Stromal cell of bone marrow (primary cell): ENCODE data around the gene CACNA1C.

Experiments
- DNase-seq: peaks from one replicate; pipeline ENCODE4 v3.0.0-alpha.2; 2012; ENCODE audit warnings: low read depth

Gene CACNA1C

DNA sequence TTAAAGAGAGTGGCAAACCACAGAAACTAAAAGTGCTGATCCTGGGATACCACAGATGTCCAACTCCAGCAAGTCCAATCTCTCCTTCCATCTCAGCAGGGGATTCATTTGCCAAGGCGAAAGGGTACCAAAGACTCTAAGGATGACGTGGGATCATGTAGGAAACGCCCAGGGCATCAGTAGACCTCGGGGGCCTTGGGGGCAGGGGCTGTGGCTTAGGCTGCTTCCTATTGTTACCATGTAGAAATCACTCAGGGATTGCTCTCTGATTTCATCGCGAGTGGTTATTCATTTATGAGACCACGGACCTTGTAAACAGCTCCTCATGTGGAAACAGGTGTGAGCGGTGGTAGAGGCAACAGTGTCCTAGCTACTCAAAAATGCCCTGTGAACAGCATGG is 592.7 kb downstream of the CACNA1C start:
- DNase-seq = no peak

DNA sequence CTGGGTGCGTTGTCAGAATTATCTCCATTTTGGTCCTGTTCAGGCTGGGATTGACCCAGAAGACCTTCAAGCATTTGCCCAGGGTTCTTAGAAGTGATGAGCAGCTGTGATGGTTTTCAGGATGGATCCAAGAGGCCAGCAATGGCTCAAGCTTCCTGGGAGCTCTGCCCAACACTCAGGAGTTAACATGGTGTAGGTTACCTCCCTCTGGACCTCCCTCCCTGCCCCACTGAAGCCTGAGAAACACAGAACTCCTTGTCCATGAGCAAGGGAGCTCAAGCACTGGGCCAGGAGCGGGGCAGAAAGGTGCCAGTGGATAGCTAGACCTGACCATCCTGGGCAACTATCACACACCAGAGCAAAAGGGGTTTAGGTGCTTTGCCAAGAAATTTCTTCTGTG is 593.6 kb downstream of the CACNA1C start:
- no peak for DNase-seq

DNA sequence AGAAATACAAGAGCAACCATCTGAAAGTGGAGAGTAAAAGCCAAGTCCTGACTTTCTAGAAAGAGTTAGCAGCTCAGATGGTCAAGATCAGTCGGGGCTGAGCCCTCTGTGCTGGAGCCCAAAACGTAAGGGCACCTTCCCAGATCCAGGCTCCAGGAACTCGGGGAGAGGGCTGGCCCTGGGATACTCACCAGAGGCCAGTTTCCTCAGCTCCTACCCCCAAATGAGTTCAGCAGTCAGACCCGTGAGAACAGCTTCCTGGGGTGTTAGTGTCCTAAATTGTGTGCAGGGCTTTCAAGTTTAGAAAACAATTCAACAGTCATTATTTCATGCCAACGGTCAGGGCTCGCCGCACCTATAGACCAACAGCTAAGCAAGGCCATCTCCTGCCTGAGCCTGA is 594.4 kb downstream of the CACNA1C start:
- no peak for DNase-seq

DNA sequence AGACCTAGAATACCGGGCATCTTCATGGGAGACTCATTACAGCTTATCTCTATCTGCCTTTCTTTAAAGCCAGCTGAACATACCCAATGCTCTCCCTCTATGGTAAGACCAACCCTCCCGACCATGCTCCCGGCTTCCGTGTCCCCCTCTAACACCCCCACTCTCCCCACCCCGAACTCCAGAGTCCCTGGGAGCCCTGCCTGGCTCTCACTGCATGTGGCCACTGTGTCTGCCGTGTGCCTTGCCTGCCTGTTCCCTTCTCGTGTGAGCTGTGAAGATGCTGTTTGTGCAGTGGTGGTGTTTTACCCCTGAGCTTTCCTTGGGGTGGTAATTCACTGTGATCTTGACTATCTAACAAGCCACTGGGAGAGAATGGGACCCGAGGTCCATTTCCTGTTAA is 595.6 kb downstream of the CACNA1C start:
- no peak for DNase-seq

DNA sequence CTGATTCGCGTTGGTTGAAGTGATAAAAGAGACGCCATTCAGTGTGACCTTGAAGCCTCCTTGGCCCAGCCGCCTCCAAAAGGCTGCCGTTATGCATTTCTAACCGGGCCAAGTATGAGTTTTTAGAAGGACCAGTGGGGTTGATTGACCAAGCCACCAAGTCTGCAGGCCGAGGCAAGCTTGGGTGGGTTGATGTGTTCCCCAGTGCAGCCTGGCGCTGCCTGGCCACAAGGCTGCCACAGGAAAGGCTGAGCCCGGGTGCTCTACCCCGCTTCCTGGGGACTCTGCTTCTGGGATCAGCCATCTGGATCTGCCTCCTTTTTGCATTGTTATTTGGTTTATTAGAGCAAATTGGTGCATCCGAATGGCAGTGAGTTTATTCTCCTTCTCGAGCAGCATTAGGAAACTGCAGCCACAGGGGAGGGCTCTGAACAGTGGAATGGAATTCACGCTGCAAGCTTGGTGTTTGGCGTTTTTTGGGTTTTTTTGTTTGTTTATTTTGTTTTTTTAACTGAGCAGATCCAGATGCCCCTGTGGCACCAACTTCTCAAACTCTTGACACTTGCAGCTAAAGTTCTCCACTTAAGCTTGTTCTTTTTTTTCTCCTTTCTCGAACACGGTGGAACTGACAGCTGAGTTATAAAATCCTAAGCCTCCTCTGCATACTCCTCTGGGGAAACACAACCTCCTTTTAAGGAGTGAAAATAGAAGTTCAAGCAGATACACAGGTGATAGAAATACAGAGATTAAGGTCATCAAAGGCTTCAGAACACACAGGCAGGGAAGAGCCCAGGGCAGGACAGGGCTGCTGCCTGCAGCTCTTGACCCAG is 596.6 kb downstream of the CACNA1C start:
- no peak for DNase-seq

DNA sequence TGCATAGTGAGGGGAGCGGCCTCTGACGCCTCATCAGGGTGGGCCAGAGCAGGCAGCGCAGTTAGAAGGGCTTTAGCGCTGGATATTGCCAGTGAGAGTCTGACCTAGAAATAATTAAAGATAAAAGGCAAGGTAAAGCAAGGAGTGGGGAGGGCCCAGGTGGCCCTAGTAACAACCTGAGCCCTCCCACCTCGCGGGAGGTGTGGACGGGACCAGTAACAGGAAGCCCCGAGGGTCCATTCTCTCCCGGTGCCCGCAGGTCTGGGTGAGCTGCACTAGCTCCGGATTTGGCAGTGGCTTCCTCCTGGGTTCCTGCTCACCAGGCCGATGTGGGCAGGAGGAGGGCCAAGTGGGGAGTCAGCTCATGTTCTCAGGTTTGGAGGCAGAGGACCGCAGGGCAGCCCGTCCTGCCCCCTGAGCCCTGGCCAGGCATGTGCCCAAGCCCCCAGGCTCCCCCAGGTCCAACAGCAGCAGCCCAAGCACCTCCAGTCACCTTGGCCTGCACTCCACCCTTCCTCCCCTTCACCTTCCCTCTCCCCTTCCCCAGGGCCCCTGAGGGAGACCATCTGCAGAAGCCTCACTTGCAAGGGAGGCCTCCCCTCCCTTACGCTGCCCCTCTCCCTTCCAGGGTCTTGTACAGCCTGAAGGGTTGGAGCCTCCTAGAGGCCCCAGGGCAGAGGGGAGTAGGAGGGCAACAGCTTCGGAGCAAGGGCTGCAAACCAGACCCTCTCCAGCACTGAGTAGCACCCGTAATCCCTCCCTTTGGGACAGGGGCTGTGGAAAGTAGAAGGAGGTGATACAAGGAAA is 597.7 kb downstream of the CACNA1C start:
- no peak for DNase-seq

DNA sequence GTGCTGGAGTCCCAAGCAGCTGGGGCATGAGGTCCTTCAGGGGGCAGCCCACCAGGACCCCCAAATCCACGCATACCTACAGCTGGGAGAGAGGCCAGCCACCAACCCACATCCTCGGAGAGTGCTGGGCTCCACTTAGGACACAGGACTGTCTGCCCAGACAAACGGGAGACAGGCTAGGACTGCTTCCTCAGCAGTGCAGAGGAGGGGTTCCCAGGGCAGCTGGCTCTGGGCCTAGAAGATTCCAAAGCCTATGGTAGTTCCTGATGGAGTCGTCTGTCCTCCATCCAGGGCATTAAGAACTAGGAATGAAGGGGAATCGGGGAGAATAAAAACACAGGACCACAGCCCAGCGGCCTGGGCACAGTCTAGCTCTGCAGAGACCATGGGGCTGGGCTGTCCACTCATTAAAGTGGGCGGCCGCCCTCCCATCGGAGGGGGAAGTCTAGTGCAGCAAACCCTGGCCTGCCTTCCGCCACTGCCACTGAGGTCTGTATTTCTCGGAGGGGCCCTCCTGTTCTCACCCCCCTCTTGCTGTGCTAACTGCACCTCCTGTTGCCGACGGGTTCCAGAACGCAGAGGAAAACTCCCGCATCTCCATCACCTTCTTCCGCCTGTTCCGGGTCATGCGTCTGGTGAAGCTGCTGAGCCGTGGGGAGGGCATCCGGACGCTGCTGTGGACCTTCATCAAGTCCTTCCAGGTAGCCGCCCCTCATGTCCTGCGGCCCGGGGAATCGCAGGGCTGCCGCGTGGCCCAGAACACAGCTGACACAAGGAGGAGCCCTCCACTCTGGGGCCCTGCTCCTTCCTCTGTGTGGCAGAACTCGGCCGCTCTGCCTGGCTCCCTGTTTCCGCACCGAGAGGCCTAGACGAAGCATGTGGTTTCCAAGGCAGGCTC is 598.5 kb downstream of the CACNA1C start:
- DNase-seq = no peak

DNA sequence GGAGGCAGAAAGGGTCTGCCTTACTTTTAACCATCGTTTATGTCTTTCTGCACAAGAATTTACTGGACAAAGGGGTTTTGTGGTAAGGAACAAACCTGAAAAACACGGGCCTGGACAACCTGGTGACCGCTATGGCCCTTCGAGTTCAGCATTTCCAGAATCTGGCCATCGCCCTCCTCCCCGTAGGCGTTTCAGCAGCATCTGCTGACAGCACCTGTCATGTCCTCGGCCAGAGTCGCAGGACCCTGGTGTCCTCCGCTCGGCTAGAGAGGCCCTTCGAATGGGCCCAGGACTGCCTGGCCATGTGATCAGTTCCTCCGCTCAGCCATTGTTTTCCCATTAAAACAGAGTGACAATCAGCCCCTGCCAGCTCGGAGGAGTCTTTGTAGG is 599.2 kb downstream of the CACNA1C start:
- no peak for DNase-seq

DNA sequence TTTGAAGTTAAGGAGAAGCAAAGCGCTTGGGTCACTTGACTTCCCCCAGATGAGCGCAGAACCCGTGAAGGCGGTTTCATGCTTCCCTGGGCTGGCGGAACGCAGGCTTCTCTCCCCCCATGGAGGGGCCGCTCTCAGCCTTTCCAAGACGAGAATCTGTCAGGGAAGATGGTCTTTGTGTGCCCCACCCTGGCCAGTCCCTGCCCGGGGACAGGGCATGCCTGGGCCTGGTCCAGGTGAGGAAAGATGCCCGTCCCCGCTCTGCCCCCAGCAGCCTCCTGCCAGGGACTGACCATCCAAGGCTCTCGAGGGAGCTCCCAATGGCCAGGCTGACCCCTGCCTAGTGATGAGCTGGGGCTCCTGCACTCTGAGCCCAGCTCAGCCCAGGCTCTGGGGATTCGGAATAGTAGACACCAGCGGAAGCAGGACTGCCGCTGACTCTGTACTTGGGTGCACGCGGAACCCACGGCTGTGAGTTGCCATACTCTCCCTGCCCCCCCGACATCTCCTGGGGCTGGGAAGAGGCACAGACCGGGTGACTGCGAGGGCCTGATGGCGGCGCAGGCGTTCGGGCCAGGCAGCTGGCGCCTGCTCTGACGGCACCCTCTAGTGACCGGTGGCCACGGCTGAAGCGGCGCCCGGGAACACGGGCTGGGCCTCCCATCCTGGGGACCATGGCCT is 599.8 kb downstream of the CACNA1C start:
- no peak for DNase-seq

DNA sequence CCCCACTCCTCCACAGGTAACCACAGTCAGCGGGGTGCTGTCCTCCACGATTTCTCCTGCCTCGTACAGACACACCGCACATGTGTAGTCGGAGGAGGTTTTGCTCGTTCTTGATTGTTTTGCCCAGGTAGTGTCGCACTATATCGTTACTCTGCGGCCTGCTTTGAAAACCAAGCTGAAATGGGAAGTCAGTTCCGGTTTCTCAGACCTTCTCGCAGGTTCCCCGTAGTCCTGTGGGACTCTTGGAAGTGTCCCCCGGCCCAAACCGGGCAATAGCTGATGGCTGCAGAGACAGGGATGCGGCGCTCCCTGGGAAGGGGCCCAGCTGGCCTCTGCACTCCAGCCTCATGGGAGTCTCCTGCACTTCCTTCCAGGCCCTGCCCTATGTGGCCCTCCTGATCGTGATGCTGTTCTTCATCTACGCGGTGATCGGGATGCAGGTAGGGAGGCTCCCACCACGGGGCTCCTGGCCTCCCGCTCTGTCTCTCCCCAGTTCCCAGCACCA is 600.7 kb downstream of the CACNA1C start:
- no peak for DNase-seq

DNA sequence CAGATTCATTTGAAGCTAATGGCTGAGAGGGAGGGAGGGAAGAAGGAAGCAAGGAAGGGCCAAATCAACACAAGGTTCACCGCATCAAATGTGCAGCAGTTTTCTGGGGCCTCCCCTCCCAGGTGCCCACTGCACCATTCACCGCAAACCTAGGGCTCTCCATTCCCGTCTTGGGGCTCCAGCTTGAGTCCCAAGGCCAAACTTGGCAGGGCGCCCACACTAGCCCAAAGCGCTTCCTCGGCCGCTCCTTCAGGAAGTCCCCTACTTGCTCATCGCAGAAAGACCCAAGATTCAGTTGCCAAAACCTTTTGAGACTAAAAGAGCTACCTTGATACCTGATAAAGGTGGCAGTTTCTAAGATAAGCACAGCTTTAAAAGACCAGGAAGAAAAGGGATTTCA is 601.5 kb downstream of the CACNA1C start:
- DNase-seq = no peak

DNA sequence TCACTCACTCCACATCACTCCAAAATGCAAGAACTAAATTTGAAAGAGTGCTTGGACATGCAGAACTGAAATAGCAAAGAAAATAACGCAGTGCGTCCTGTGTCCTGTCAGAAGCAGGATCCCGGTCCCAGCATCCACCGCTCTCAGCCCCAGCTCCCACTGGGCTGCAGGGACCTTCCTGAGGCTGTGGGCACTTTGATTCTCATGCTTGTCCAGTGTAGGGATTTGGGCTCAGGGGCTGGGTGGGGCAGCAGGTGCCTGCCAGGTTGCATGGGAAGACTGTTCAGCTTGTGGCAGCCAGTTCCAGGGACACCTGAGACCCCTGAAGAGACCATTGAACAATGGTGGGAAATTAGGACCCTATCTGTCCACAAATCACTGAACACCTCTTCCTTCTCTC is 602.0 kb downstream of the CACNA1C start:
- no peak for DNase-seq

DNA sequence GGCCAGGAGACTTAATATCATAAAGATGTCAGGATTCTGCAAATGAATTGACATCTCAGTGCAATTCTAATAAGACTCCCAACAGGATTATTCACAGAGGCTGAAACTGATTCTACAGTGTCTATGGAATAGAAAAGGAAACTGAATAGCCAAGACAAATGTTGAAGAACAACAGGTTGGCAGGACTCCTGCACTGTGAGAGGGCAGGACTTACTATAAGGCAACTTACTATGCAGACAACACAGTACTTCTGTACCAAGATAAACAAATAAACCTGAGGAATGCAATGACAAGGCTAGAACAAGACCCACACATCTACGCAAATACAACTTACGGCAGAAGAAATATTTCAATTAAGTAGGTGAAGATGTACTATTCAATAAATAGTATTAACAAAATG is 609.7 kb downstream of the CACNA1C start:
- DNase-seq = no peak

DNA sequence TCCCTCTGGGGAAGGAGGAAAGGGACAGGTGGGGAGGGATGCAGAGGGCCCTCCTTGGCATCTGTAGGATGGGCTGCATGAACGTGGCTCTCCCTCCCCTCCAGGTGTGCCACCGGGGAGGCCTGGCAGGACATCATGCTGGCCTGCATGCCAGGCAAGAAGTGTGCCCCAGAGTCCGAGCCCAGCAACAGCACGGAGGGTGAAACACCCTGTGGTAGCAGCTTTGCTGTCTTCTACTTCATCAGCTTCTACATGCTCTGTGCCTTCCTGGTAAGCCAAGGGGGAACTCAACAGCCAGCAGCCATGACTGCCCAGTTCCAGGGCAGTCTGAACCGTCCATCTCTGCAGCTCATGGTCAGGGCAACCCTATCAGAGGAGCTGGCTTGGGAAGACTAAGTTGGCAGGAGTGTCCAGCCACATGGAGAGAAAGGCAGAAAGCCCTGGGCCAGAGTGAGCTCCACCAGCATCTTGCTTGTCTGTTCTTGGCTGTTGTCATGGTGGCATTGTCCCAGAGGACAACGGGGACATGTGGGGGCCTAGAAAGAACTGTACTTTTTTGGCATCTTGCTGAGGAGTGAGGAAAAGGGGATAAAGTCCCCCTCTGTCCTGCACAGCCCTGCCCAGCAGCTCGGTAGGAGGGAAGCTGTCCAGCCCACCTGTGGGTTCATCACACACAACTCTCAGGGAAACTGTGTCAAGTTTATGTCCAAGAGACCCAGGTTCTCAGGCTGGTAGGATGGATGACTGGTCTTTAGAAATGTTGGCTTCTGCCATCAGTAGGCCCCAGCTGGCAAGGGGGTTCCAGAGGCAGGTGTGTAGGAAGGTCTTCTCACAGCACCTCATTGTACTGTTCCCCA is 612.2 kb downstream of the CACNA1C start:
- no peak for DNase-seq

DNA sequence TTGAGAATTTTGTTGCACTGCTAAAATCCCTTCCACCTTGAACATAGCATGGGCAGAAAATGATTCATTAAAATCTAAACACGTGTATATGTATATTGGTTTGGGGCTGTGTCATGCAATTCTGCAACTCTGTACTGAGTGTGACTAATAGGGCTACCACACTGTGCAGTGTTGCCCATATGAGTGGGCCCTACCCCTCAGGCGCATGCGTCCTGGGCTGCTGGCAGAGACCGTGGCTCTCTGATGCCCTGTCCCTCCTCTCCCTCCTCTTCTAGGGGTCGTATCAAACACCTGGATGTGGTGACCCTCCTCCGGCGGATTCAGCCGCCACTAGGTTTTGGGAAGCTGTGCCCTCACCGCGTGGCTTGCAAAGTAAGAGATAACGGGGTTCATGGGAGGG is 613.6 kb downstream of the CACNA1C start:
- no peak for DNase-seq

DNA sequence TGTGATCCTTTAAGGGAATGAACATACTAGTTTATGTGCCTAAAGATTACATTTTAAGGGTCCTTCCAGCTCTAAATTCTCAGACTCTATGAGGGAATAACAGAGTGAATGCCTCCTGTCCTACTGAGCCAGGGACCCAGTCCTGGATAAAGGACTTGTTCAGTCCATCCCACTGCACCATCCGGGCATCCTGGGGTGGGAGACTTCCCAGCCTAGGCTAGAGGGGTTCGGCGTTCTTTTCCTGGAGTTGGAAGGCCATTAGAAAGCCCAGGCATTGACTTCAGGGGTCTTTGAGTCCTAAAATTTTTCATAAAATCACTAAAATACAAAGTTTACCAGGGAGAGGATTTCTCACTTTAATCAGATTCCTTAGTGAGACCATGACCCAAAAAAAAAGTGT is 614.1 kb downstream of the CACNA1C start:
- DNase-seq = no peak

DNA sequence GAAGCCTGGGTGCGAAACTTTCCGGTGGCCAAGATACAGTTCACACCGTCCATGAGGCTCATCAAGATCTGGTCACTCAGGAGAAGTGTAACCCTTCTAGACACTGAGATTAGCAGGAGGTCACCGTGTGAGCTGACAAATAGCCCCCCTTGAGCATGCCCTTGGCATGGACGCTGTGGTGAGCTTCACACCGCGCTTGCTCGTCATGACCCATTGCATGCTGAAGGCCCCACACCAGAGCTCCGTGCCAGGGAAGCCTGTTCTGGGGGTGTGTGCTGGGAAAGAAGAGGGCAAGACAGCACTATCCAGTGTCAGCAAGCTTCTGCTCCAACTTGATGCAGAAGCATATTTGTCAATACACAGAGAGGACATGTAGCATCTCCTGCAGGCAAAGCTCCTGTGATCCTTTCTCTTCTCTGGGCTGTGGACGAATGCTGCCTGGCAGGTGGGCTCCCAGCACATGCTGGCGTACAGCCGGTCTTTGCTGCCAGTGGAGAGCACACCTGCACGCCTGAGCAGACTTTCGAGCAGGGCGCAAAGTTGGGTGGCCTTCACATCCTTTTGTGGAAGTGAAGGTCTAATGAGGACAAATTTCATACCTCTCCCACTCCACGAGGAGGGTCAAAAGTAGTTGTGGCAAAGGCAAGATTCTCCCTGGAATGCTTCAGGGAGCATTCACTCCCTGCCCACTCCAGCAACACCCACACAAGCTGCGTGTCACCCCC is 615.1 kb downstream of the CACNA1C start:
- DNase-seq = no peak

DNA sequence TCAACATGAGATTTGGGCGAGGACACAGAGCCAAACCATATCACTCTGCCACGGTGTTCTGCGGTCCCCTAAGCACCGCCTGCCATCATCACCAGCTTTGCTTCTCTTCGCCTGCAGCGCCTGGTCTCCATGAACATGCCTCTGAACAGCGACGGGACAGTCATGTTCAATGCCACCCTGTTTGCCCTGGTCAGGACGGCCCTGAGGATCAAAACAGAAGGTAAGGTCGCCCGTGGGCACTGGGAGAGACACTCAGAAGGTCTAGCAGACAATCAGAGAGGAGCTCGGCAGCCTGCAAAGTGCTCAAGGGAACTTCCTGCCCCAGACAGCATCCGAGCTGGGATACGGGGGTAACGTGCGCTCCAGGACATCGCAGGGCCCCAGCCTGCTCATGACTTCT is 616.0 kb downstream of the CACNA1C start:
- DNase-seq = no peak

DNA sequence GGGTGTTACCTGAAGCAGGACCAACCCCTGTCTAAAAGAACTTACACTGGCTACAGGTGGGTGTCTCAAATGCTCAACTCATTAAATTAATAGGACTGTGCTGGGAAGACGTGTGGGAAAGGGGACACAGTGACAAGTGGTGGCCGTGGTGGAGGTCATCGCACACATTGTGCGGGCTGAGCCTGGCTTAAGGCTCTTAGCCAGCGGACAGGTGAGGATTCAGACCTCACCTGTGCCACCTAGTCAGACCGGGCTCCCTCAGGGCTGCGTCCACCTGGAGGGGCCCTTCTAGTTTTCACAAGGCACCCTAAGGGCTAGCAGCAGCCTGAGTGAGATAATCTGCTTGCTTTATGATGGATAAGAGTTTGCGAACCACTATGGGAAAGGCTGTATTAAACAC is 616.8 kb downstream of the CACNA1C start:
- DNase-seq = no peak

DNA sequence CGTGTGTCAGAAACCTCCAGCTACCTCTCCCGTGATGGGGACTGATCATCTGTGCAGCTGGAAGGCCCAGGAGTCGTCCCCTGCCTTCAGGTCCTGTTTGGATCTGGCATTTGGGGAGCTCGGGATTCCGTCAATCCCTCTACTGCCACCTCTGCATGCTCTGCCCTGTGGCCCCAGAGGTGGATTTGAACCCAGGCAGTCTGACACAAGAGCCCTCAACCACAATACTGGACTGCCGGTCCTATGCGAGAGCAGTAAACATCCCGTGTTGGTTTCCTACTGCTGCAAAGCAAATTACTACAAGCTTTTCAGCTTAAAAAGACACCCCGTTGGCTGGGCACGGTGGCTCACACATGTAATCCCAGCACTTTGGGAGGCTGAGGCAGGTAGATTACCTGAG is 620.1 kb downstream of the CACNA1C start:
- DNase-seq = no peak
